ENCODE results near the gene ARHGAP11A.
"Not testable (repeated sequence)": the region's sequence is repeated elsewhere in the genome, so short reads cannot be mapped to it uniquely, and the experiment has no call there.

The ARHGAP11A gene, protein sequence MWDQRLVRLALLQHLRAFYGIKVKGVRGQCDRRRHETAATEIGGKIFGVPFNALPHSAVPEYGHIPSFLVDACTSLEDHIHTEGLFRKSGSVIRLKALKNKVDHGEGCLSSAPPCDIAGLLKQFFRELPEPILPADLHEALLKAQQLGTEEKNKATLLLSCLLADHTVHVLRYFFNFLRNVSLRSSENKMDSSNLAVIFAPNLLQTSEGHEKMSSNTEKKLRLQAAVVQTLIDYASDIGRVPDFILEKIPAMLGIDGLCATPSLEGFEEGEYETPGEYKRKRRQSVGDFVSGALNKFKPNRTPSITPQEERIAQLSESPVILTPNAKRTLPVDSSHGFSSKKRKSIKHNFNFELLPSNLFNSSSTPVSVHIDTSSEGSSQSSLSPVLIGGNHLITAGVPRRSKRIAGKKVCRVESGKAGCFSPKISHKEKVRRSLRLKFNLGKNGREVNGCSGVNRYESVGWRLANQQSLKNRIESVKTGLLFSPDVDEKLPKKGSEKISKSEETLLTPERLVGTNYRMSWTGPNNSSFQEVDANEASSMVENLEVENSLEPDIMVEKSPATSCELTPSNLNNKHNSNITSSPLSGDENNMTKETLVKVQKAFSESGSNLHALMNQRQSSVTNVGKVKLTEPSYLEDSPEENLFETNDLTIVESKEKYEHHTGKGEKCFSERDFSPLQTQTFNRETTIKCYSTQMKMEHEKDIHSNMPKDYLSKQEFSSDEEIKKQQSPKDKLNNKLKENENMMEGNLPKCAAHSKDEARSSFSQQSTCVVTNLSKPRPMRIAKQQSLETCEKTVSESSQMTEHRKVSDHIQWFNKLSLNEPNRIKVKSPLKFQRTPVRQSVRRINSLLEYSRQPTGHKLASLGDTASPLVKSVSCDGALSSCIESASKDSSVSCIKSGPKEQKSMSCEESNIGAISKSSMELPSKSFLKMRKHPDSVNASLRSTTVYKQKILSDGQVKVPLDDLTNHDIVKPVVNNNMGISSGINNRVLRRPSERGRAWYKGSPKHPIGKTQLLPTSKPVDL

DNA sequence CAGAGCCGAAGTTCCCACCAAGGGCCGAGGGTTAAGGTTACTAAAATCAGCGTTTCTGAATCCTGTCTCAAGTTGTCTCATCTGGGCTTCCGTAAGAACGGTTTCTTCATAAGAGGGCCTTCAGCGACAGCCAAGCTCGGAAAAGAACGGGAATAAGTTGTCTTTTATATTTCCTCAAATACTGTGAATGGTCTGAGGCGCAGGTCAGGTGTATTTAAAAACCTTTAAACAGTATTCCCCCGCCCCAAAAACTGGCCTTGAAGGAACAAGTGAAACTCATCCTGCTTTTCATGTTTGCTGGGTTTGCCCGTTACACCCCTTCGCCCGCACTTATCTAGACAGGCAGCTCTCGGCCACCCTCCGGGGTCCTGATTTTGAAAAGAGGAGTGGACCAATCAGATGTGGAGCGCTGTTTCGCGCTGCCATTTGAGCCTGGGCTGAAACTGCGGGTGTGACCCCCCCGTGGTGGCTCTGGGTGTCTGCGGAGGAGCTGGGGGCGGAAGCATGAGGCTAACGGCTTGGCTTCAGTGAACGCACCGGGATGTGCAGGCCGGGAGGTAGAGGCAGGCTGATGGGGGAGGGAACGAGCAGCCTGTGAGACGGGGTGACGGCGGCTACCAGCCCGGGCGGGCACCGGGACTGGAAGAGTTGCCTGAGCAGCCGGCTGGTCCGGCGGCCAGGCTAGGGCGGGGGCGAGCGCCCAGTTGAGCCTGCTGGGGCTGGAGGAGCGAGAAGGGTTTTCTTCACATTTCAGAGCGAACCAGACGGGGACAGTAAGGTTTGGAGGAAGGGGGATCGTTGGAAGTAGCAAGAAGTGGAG lies at the start of gene ARHGAP11A:
Gene ARHGAP11A, plus strand, starts transcription at position 454 of the 820 bp plus-strand sequence. CDS start 708 bp downstream, outside the sequence.
- peak; percentile 92 for DNase-seq

DNA sequence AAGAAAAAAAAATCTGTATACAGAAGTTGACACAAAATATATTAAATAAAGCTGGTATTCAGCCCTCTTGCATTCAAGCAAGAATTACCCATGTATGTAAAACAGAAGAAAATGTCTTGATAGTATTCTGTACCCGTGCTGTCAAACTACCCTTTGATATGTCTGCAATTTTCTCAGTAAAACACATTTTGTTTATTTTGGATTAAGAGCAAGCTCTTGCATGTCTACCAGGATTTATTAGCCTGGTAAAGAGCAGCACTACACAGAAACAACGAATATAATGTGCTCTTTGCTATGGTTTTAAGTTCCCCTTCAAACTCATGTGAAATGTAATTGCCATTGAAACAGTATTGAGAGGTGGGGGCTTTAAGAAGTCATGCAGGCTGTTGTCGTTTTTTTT lies 46.3 kb upstream of the ARHGAP11A start:
- not testable (repeated sequence) for DNase-seq

DNA sequence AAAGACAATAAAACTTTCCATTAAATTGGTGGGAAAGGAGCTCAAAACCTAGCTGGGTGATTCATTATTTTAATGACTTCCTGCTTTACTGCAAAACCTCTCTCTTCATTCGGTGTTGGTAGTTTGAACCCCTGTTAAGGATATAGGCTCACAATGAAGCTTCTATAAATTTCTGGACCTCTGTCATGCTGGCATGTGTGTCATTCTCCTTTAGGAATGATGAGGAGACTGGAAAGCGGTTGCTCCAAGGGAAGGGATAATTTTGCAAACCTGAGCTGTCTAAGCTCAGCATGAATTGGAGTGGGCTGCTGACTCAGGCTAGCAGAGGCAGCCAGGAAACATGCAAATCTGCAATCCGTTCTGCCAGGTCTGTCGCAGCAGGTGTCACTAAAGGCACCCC lies 36.8 kb upstream of the ARHGAP11A start:
- DNase-seq = not testable (repeated sequence)

DNA sequence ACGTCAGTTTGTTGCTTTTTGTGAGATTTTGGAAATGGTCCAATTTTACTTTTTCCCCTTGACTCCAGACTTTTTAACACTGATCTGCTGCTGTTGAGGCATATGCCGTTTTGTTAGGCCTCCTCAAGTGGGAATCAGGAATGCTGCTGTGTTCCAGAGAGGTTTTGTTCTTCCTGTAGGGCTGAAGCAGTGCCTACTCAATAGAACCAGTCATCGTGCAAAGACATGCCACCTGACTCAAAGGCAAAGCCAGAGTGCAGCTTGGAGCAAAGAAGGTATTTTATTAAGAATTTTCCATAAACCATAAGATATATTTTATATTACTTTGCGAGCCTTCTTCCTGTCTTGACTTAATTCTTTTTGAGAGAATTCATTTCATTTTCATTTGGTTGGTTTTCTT lies 29.5 kb upstream of the ARHGAP11A start:
- not testable (repeated sequence) for DNase-seq

DNA sequence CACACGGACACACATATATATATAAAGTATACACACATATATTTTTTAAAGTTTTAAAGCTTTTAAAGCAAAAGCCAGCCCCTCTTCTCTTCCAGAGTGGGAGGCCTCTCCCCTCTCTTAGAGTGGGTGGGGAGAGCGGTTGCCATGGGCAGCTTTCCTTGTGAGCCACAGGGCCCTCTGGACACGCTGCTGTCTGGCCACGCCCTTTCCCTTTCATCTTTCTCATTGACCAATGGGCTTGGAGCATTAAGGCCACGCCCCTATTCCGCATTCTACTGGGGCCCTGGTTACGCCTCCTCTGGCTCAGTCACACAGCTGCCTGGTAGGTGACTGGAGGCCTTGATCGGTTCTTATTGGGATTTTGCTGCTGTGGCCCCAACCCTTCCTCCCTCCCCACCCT lies 22.2 kb upstream of the ARHGAP11A start, which contains the start of gene GOLGA8N:
Gene GOLGA8N, plus strand, starts transcription at position 306 of the 400 bp plus-strand sequence.
- DNase-seq = not testable (repeated sequence)

DNA sequence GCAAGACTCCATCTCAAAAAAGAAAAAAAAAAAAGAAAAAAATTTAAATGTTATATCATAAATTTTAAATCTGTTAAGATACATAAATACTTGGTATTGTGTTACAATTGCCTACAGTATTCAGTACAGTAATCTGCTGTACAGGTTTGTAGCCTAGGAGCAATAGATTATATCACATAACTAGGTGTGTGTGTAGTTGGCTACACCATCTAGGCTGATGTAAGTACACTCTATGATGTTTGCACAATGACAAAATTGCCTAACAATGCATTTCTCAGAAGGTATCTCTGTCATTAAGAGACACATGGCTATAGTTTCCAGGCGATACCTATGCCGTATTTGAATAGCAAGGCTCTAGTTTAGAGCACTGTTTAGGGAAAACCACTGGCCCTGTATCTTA lies 5.8 kb upstream of the ARHGAP11A start:
- not testable (repeated sequence) for DNase-seq

DNA sequence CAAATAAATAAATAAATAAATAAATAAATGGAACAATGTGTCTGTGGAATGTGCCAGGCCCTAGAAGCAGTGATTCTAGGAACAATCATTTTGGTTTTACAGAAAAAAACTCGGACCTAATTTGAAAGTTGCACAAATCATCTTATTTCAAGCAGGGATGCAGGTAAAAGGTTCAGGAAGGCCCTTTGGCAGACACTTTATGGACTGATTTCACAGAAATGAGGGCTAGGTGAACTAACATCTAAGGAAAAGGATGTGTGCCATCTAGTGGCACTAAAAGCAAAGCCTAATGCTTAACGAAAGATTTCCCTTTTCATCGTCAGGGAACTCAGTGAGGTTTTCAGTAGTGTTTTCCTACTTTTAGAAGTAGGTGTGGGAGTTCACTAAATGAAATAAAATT lies 4.6 kb upstream of the ARHGAP11A start:
- DNase-seq = peak; percentile 28

DNA sequence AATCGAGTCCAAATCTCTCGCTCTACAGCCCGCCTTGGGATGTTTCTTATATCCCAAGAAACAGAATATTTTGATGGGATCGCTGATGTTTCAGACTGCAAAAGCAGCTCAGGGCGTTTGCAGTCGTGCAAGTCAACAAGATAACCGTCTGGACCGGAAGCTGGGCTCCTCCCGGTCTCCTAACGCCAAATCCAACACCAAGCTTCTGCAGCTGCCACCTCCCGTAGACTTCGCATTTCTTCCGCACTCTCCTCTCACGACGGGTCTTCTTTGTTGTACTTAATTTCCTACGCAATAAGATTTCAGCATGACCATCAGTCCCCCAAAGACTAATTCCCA lies 623 bp upstream of the ARHGAP11A start:
- not testable (repeated sequence) for DNase-seq

DNA sequence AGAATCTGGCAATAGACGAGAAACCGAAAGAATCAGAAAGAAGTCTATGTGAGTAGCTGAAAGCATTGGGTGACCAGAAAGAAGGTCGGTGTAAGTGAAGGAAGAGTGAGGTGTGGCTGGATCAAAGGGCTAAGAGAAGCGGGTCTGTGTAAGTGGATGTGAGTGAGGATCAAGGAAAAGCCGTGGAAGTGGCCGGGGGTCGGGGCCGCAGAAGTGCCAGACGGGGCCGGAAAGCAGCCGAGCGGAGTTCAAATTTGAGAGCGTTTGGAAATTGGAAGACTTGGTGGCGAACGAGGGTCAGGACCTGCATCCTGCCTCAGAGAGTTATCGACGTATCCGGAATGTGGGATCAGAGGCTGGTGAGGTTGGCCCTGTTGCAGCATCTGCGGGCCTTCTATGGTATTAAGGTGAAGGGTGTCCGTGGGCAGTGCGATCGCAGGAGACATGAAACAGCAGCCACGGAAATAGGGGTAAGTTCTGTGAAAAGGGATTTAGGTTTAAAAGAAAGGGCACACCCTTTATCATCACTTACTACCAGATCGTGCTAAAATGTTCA lies 645 bp downstream of the ARHGAP11A start:
- DNase-seq = peak; percentile 23

DNA sequence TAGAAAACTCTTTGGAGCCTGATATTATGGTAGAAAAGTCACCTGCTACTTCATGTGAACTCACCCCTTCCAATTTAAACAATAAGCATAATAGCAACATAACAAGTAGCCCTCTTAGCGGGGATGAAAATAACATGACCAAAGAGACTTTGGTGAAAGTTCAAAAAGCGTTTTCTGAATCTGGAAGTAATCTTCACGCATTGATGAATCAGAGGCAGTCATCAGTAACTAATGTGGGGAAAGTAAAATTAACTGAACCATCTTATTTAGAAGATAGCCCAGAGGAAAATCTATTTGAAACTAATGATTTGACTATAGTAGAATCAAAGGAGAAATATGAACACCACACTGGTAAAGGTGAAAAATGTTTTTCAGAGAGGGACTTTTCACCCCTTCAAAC lies 21.1 kb downstream of the ARHGAP11A start:
- DNase-seq = no peak

DNA sequence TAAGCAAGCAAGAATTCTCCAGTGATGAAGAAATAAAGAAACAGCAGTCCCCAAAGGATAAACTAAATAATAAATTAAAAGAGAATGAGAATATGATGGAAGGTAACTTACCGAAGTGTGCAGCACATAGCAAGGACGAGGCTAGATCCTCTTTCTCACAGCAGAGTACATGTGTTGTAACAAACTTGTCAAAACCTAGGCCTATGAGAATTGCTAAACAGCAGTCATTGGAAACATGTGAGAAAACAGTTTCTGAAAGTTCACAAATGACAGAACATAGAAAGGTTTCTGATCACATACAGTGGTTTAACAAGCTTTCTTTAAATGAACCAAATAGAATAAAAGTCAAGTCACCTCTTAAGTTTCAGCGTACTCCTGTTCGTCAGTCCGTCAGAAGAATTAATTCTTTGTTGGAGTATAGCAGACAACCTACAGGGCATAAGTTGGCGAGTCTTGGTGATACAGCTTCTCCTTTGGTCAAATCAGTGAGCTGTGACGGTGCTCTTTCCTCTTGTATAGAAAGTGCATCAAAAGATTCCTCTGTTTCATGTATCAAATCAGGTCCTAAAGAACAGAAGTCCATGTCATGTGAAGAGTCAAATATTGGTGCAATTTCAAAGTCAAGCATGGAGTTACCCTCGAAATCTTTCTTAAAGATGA lies 21.7 kb downstream of the ARHGAP11A start:
- no peak for DNase-seq

DNA sequence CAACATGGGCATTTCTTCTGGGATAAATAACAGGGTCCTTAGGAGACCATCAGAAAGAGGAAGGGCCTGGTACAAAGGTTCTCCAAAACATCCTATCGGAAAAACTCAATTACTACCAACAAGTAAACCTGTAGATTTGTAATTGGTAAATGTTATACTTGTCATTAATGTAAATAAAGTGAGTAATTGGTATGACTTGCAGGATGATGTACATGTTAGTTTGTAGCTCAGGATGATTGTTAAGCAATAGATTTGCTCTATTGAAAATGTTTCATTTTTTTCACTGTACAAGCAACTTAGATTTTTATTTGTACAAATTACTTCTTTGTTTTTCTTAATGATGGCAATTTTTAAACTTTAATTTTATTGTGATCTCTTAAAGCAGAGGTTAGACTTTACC lies 22.4 kb downstream of the ARHGAP11A start:
- no peak for DNase-seq

DNA sequence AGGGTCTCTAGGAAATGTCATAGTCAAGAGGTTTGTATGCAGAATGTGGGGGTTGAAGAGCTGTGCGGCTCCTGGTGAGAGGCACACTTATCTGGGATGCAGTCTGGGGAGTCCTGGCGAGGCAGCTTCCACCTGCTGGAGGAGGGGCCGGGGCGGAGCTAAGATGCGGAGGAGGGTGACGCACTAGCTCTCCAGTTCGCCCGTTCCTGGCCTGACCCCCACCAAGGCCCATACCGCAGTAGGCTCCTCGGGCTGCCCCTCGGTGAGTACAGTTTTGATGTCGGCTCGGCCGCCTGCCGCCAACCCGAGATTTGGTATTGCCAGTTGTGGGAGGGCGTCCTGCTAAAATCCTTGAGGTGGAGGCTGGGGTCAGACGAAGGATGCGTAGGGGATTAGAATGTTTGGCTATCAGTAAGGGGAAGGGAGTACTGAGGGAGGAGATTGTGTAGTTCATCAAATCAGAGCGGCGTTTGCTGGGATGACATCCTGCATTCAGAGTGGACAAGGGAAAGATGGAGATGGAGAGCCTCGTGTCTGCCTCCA lies 26.3 kb downstream of the ARHGAP11A start, which contains the start of gene SCG5:
Gene SCG5, plus strand, starts transcription at position 194 of the 543 bp plus-strand sequence. CDS start 1,883 bp downstream, outside the sequence.
- no peak for DNase-seq

DNA sequence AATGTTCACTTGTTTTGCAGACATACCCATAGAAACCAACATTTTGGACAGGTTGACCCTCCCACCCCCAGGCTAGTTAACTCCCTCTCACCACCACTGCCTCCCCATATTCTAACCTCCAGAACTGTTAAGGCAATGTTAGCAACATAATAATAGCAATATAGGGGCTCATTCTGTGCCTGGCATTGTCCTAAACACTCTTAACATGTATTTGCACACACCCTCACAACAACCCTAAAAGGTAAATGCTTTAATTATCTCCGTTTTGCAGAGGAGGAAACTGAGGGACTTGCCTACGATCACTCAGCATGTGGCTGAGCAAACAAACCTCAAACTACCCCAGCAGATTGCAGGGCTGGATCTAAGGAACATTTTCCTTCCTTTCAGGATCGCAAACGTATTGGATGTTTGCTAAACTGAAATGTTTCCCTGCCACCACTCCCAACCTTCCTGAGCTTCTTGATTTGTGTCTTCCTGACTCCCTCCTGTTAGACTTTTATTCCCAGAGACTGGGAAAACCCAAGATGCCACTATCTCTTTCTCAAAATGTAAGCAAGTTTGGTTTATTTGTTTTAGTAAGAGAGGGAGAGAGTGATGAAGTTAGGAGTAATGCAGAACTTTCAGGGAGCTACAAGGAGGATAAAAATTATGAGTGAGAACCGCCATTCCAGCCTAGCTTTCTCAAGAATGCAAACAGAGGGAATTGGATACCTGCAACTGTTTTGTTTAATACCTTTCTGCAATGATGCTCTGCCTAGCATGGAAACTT lies 27.5 kb downstream of the ARHGAP11A start:
- DNase-seq = no peak

DNA sequence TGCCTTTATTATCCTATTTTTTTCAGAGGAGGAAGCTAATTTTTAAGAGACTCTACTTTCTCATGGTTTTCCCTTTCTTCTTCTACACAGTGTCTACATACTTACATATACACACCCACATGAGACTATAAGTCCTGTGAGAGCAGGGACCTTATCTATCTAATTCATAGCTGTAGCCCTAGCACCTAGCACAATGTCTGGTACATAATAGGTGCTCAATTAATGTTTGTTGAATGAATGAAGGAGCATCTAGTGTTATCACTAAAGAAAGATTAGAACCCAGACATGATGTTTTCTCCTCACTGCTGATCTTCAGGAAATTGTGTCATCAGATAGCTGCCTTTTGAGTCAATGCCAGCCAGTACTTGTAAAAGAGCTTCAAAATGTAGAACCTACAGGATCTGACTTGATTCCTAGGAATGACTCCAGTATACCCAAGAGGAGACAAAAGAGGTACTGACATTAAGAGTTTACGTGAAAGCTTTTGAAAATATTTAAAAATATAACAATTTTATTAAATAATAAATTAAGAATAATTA lies 28.7 kb downstream of the ARHGAP11A start:
- DNase-seq = no peak

DNA sequence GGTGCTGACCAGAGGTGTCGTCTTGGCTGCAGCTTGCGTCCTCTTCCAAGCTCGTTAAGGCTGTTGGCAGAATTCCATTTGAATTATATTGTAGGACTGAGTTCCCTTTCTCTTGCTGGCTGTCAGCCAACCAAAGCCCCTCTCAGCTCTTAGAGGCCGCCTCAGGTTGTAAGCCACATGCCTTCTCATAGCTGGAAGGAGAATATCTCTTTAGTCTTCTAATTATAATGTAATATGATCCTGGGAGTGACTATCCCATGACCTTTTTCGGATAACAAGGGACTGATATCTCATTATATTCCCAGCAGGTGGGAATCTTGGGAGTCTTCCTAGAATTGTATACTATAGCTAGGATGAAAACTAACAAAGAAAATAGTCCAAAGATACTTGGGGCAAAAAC lies 31.0 kb downstream of the ARHGAP11A start:
- DNase-seq = no peak

DNA sequence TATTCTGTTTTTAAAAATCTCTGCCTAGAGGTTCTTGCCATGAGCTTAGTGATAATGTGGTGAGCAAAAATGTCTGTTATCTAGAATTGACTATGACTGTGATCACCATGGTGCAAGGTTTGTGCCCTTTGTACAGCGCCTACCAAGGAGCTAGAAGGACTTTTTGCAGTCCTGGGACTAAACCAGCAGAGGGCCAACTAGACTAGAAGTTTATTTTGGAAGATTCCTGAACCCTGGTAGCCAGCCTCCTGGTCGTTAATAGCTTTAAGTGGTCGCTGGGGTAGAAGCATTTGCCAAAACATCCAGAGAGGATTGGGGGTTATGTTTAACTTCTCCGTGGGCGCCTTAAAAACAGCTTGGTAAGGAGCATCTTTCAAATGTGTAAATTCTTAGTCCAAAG lies 34.0 kb downstream of the ARHGAP11A start:
- DNase-seq = peak; percentile 7

DNA sequence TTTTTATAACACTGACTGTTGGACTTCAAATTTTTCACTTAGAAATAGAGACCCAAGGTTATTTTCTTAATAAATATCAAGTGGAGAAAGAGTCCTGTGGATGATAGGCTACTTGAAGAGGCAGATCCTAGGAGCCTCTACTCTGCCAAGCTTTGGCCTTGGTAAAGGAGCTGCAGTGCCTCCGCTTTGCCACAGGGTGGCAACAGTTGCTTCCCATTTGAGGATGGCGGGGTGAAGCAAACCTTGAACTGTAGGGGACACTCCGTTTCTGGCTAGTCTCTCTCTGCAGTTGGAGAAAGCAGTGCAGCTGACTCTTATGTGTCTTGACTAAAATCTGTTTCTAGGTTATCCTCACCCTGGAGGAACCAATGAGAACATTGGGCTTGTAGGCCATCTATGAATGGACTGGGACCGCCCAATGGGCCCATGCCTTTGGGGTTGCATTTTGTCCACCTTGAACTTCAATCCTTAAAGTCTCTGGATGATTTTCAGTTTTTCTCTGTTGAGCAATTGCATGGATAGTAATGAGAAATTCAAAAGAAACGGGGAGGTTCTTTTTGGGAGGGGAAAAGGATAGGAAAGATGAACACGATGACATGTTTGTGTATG lies 36.0 kb downstream of the ARHGAP11A start:
- peak; percentile 67 for DNase-seq

DNA sequence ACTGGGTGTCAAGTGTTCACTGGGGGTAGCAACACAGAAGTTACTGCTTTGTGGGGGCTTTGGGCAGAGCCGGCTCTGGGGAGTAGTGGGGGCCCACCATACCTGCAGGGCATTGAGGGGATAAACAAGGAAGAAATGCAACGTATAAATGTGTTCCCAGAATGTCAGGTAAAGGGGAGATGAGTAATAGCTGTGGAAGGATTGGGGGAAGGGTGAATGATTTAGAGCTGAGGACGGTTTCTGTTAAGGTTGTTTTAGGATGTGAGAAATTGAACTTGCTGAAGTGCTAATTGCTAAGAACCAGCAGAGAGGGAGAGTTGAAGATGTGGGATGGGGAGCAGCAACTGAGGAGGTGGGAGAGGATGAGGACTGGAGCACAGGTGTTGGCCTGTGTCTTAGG lies 36.9 kb downstream of the ARHGAP11A start:
- no peak for DNase-seq

DNA sequence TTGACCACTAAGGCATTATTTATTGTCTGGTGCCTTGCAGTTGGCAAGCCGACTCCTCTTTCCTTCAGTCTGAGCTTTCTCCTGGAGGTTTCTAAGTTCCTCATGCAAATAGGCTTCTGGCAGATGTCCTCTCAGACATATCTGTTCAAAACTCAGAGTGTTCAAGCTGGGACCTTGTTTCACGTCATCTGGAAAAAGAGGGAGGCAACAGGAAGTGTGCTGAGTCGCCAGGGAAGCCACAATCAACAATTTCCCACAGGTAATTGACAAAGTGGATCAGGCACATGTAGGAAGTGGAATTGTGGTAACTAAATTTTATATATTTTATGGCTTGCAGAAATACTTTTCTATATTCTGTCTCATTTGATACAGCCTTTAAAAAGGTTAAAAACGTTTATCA lies 40.8 kb downstream of the ARHGAP11A start:
- DNase-seq = no peak
